Breast epithelium (tissue), 3 donors: ENCODE results near the gene NR4A1. TPM values are rescaled to one million over a fixed set of nuclear protein-coding genes. Genes with fewer than 3 reads are reported as not detected.

Experiments
- total RNA-seq, 3 donors: library from RNA; depleted of rRNA; stranded (reverse); fragments of >200 nt; gene quantifications; one replicate each; pipeline ENCODE4 v1.1.0, GENCODE V29; 2016

NR4A1 gene
- total RNA-seq, 3 donors from 2014 or later, result 35.7 to 154 (median 66.2) TPM

Other genes with a start within 250 kb of the NR4A1 start
- gene FIGNL2, start 202.7 kb upstream of the NR4A1 start, total RNA-seq, result 1 to 10 TPM in 1 of 3 donors, under 1 TPM in 2; 0.16 to 1.3 (median 0.29) TPM
- not detected for gene ANKRD33, start 163.3 kb upstream of the NR4A1 start, total RNA-seq
- 100 to 1,000 TPM in 2 of 3 donors, 10 to 100 TPM in 1; 24.7 to 274 (median 109) TPM for gene ACVRL1, start 143.9 kb upstream of the NR4A1 start, total RNA-seq
- 10 to 100 TPM; 12.3 to 26.3 (median 23.6) TPM for gene ACVR1B, start 99.7 kb upstream of the NR4A1 start, total RNA-seq
- gene TAMALIN, start 44.5 kb upstream of the NR4A1 start, total RNA-seq, result 10 to 100 TPM in 2 of 3 donors, 1 to 10 TPM in 1; 8.5 to 27.2 (median 16.0) TPM
- gene ATG101, start 18.5 kb downstream of the NR4A1 start, total RNA-seq, result 10 to 100 TPM; 35.0 to 54.2 (median 39.7) TPM
- 1 to 10 TPM in 1 of 3 donors, not detected in 2; 1.3 TPM for gene SMIM41, start 28.3 kb downstream of the NR4A1 start, total RNA-seq
- gene KRT80, start 140.6 kb downstream of the NR4A1 start, total RNA-seq, result 1 to 10 TPM in 2 of 3 donors, not detected in 1; 2.9 to 9.8 TPM
- 1,000 to 10,000 TPM in 1 of 3 donors, 100 to 1,000 TPM in 1, 1 to 10 TPM in 1; 4.2 to 1,051 (median 358) TPM for gene KRT7, start 181.8 kb downstream of the NR4A1 start, total RNA-seq
- 1 to 10 TPM in 1 of 3 donors, under 1 TPM in 1, not detected in 1; 0.66 to 2.2 TPM for gene KRT86, start 223.2 kb downstream of the NR4A1 start, total RNA-seq
- gene KRT81, start 240.1 kb downstream of the NR4A1 start, total RNA-seq, result 10 to 100 TPM in 1 of 3 donors, 1 to 10 TPM in 1, not detected in 1; 3.6 to 29.9 TPM